Body of pancreas (tissue), 4 donors: ENCODE results near the gene DISP3.

ENCODE experiments used
- POLR2A ChIP-seq, 3 donors: fragments of 450-650 bp; IDR thresholded peaks; one replicate each; pipeline ENCODE4 v1.6.1; 2016; ENCODE audit warnings: antibody characterized with exemption in 3 of 3, mild to moderate bottlenecking in 2 of 3
- TF ChIP-seq, protein P1 (sequence below), 7 experiments: fragments of 450-650 bp in 4 of 7; fragments of 200-600 bp in 3 of 7; sonication (generic) in 3 of 7; IDR thresholded peaks; one replicate each; pipeline ENCODE4 v1.5.1; 2016 to 2019; ENCODE audit warnings: antibody characterized with exemption in 7 of 7

DNA sequence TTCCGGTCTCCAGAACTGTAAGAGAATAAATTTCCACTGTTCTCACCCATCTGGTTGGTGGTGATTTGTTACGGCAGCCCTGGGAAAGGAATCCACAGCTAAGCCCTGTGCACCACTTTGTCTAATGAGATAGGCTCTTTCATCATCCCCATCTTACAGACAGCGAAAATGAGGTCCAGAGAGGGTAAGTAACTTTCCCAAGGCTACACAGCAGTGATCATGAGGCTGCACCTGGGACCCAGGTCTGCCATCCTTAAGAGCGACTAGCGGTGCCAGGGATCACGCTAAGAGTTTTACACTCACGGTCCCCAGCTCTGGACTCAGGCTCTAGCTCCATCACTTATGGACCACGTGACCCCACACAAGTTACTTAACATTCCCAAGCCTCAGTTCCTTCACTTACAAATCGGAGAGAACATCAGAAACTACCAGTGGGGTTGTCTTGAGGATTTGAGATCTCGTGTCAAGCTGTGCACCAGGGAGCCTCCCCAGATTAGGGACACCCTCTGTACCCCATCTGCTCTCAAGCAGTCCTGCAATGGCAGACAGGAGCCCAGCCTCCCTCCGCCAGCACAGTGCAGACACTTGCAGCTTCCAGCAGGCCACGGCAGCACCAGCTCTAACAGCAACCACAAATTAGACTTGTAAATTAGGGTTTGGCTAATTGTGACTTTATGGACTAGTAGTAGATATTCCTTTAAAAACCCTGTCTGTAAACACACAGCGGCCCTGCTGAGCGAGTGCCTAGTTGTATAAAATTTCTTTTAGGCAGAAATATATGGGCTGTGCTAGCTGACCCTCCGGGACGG lies 87.3 kb downstream of the DISP3 start:
- TF ChIP-seq, protein P1, sequence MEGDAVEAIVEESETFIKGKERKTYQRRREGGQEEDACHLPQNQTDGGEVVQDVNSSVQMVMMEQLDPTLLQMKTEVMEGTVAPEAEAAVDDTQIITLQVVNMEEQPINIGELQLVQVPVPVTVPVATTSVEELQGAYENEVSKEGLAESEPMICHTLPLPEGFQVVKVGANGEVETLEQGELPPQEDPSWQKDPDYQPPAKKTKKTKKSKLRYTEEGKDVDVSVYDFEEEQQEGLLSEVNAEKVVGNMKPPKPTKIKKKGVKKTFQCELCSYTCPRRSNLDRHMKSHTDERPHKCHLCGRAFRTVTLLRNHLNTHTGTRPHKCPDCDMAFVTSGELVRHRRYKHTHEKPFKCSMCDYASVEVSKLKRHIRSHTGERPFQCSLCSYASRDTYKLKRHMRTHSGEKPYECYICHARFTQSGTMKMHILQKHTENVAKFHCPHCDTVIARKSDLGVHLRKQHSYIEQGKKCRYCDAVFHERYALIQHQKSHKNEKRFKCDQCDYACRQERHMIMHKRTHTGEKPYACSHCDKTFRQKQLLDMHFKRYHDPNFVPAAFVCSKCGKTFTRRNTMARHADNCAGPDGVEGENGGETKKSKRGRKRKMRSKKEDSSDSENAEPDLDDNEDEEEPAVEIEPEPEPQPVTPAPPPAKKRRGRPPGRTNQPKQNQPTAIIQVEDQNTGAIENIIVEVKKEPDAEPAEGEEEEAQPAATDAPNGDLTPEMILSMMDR (IDR thresholded peaks at IDR 0.05) = no peak
- TF ChIP-seq POLR2A (IDR thresholded peaks at IDR 0.05) = no peak
